Right atrium auricular region (tissue), 2 donors: Measurements from ENCODE around the gene URI1. TPM values are rescaled to one million over a fixed set of nuclear protein-coding genes. Genes with fewer than 3 reads are reported as not detected.
"Not testable (repeated sequence)": the region's sequence is repeated elsewhere in the genome, so short reads cannot be mapped to it uniquely, and the experiment has no call there.

ENCODE experiments used
- DNase-seq: peaks from one replicate; pipeline ENCODE4 v3.0.0-alpha.2; 2019; ENCODE audit warnings: low spot score
- H3K27ac ChIP-seq, 2 donors: fragments of 200-600 bp; sonication (generic); 1 replicate in 1 of 2; 2 replicates in 1 of 2; pipeline ENCODE4 v1.5.1; 2016 to 2019
- H3K27me3 ChIP-seq, 2 donors: fragments of 200-600 bp; sonication (generic); one replicate each; pipeline versions ENCODE4 v1.5.1 to v1.6.0; 2017 to 2019
- H3K36me3 ChIP-seq: fragments of 200-600 bp; sonication (generic); one replicate; pipeline ENCODE4 v1.5.1; 2016
- H3K4me1 ChIP-seq, 2 donors: fragments of 200-600 bp; sonication (generic); one replicate each; pipeline versions ENCODE4 v1.5.1 to v1.6.0; 2017 to 2019
- H3K4me3 ChIP-seq, 2 donors: fragments of 200-600 bp; sonication (generic); 1 replicate in 1 of 2; 2 replicates in 1 of 2; pipeline ENCODE4 v1.5.1; 2017 to 2019; ENCODE audit warnings: mild to moderate bottlenecking in 1 of 2, moderate library complexity in 1 of 2
- H3K9me3 ChIP-seq, 2 donors: fragments of 200-600 bp; sonication (generic); one replicate each; pipeline ENCODE4 v1.5.1; 2019
- CTCF ChIP-seq, 2 donors: fragments of 200-600 bp; sonication (generic); IDR thresholded peaks; one replicate each; pipeline ENCODE4 v1.5.1; 2019; ENCODE audit warnings: antibody characterized with exemption in 2 of 2
- total RNA-seq, 2 donors: library from RNA; depleted of rRNA; stranded (reverse); fragments of >200 nt; gene quantifications; one replicate each; pipeline ENCODE4 v1.1.0, GENCODE V29; 2016

The URI1 gene
- total RNA-seq, 2 donors from 2014 or later: 29.3 to 34.7 TPM

- no peak overlapping the region for H3K27ac ChIP-seq
- peaks cover 0 to 35% of the 10 kb centered on the region in 2 donors for H3K4me1 ChIP-seq
- H3K27me3 ChIP-seq: no peaks in the 10 kb centered on the region
- H3K9me3 ChIP-seq: no peaks in the 10 kb centered on the region
- no peak for DNase-seq
- H3K4me3 ChIP-seq: no peak overlapping the region
- H3K36me3 ChIP-seq: no peaks in the 10 kb centered on the region
- TF ChIP-seq CTCF (IDR thresholded peaks at IDR 0.05): no peak
Measured at GRCh38 chr19:29943615-29944014, 1.6 kb downstream of the URI1 start.

GRCh38 chr19:29944390-29945012, 2.5 kb downstream of the URI1 start:
- Histone ChIP-seq H3K27ac (no peak overlapping the region), H3K4me3 (no peak overlapping the region), H3K4me1 (peaks cover 0 to 35% of the 10 kb centered on the region in 2 donors), H3K36me3 (no peaks in the 10 kb centered on the region), H3K9me3 (no peaks in the 10 kb centered on the region), H3K27me3 (no peaks in the 10 kb centered on the region)
- no peak for TF ChIP-seq CTCF (IDR thresholded peaks at IDR 0.05)
- DNase-seq: no peak

- Histone ChIP-seq H3K4me3 (no peak overlapping the region), H3K27ac (no peak overlapping the region), H3K36me3 (no peaks in the 10 kb centered on the region), H3K4me1 (peaks cover 0 to 35% of the 10 kb centered on the region in 2 donors), H3K9me3 (no peaks in the 10 kb centered on the region), H3K27me3 (no peaks in the 10 kb centered on the region)
- DNase-seq: no peak
- TF ChIP-seq CTCF (IDR thresholded peaks at IDR 0.05): no peak
Measured at GRCh38 chr19:29945017-29945416, 3.0 kb downstream of the URI1 start.

GRCh38 chr19:29945433-29945832, 3.4 kb downstream of the URI1 start:
- no peak for TF ChIP-seq CTCF (IDR thresholded peaks at IDR 0.05)
- Histone ChIP-seq H3K9me3 (no peaks in the 10 kb centered on the region), H3K27me3 (no peaks in the 10 kb centered on the region), H3K36me3 (no peaks in the 10 kb centered on the region), H3K4me3 (no peak overlapping the region), H3K4me1 (peaks cover 0 to 35% of the 10 kb centered on the region in 2 donors), H3K27ac (no peak overlapping the region)
- DNase-seq: no peak

GRCh38 chr19:29946645-29947044, 4.6 kb downstream of the URI1 start:
- no peak for DNase-seq
- Histone ChIP-seq H3K4me3 (no peak overlapping the region), H3K36me3 (no peaks in the 10 kb centered on the region), H3K9me3 (no peaks in the 10 kb centered on the region), H3K27me3 (no peaks in the 10 kb centered on the region), H3K4me1 (peaks cover 0 to 31% of the 10 kb centered on the region in 2 donors), H3K27ac (no peak overlapping the region)
- no peak for TF ChIP-seq CTCF (IDR thresholded peaks at IDR 0.05)

- TF ChIP-seq CTCF (IDR thresholded peaks at IDR 0.05): no peak
- H3K36me3 ChIP-seq: no peaks in the 10 kb centered on the region
- no peaks in the 10 kb centered on the region for H3K9me3 ChIP-seq
- peaks cover 0 to 27% of the 10 kb centered on the region in 2 donors for H3K4me1 ChIP-seq
- no peaks in the 10 kb centered on the region for H3K27me3 ChIP-seq
- H3K27ac ChIP-seq: no peak overlapping the region
- no peak for DNase-seq
- H3K4me3 ChIP-seq: no peak overlapping the region
Measured at GRCh38 chr19:29947871-29948270, 5.8 kb downstream of the URI1 start.

- H3K4me1 ChIP-seq: peaks cover 0 to 16% of the 10 kb centered on the region in 2 donors
- H3K36me3 ChIP-seq, H3K27ac ChIP-seq, DNase-seq, H3K9me3 ChIP-seq, H3K27me3 ChIP-seq, H3K4me3 ChIP-seq: not testable (repeated sequence)
Measured at GRCh38 chr19:29948759-29949470, 6.9 kb downstream of the URI1 start.
